ENCODE measurements around the gene PLD3. TPM values are rescaled to one million over a fixed set of nuclear protein-coding genes. Genes with fewer than 3 reads are reported as not detected.
A peak's percentile ranks its signal among the peaks of the same experiment; 100 is the strongest.

The PLD3 gene, protein sequence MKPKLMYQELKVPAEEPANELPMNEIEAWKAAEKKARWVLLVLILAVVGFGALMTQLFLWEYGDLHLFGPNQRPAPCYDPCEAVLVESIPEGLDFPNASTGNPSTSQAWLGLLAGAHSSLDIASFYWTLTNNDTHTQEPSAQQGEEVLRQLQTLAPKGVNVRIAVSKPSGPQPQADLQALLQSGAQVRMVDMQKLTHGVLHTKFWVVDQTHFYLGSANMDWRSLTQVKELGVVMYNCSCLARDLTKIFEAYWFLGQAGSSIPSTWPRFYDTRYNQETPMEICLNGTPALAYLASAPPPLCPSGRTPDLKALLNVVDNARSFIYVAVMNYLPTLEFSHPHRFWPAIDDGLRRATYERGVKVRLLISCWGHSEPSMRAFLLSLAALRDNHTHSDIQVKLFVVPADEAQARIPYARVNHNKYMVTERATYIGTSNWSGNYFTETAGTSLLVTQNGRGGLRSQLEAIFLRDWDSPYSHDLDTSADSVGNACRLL
- 170 TPM for polyA plus RNA-seq (2013, experiment 1 of 2; ENCODE audit: insufficient read length)
- 230 TPM for polyA plus RNA-seq (2013, experiment 2 of 2; ENCODE audit: insufficient read length)

DNA sequence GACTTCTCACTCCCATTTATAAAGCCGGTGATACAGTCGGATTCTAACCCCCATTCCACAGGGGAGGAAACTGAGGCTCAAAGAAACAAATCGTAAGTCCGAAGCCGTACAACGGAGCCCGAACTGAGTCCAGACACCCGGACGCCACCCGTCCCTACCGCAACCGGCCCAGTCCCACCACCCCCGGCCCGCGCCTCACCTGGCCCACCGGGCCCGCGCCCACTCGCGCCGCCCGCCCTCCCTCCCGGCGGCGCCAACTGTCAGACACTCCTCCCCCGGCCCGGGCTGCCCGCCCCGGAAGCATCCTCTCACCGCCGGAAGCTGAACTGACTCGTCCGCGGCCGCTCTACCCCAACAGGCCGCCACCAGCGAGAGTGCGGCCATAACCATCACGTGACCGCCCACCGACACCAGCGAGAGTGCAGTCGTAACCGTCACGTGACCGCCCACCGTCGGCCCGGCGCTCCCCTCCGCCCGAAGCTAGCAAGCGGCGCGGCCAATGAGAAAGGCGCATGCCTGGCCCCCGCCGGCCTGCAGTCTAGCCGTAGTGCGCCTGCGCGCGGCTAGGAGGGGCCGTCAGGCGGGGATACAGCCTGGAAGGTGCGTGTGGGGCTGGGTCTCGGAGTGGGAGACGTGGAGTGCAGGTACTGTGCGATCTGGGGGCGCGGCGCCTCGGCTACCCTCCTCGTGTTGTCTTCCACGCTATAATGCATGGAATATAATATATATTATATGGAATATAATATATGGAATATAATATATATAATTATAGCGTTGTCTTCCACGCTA lies at the start of gene PLD3, which contains the start of gene C19orf47:
TSS of gene PLD3 (plus strand) at position 571 of the 789 bp plus-strand sequence. CDS start 17,789 bp downstream, outside the sequence.
TSS of gene C19orf47 (minus strand) at position 273 of the 789 bp plus-strand sequence. CDS start 6,540 bp downstream, outside the sequence.
- DNase-seq, result peak; percentile 99

DNA sequence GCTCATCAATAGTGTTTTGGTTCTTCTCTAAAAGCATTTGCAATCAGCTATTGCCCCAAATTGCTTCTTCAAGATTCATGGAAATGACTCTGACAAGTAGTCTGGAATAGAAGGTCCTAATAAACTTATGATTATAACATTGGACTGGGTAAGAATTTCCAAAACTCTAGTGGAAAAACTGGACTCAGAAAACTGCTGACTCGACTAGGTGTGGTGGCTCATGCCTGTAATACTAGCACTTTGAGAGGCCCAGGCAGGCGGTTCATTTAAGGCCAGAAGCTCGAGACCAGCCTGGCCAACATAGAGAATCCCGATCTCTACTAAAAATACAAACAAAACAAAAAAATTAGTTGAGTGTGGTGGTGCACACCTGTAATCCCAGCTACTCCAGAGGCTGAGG lies 47.8 kb upstream of the PLD3 start:
- DNase-seq, result no peak

GRCh38 chr19:40302224-40303011 lies 46.1 kb upstream of the PLD3 start:
- no peak for DNase-seq

DNA sequence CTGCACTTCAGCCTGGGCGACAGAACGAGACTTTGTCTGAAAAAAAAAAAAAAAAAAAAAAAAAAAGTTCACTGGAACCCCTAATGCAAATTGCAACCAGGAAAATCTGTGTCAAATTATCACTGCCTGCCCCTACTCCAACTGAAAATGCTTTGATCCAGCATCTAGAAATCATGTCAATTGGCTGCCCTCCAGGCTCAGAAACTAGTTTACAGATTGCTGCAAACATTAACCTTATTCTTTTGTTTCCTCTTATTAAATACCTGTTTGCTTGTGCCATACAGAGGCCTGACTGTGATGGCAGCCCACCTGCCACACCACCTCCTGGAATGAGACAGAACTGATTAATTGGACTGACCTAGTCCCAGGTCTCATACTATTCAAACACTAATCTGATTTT lies 44.7 kb upstream of the PLD3 start:
- no peak for DNase-seq

- DNase-seq, result no peak
Observed at GRCh38 chr19:40304306-40304705, 44.2 kb upstream of the PLD3 start.

DNA sequence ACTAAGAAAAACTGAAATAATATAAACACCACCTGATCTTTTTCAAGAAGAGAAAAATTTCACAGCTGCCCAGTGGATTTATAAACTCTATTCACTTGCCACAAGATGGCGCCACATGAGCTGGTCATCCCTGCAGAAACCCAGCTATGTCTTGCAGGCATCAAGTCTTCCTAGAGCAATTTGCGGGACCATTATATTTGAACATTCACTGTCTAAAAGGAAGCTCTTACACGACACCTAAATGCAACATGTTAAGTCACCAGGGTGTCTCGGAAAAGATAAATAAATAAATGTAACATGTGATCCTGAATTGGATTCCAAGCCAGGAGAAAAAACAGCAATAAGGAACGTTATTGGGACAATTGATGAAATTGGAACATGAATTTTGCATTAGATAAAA lies 43.1 kb upstream of the PLD3 start:
- peak; percentile 82 for DNase-seq

- no peak for DNase-seq
Observed at GRCh38 chr19:40309666-40310065, 38.8 kb upstream of the PLD3 start.

GRCh38 chr19:40312533-40312932 lies 36.0 kb upstream of the PLD3 start:
- DNase-seq, result no peak

DNA sequence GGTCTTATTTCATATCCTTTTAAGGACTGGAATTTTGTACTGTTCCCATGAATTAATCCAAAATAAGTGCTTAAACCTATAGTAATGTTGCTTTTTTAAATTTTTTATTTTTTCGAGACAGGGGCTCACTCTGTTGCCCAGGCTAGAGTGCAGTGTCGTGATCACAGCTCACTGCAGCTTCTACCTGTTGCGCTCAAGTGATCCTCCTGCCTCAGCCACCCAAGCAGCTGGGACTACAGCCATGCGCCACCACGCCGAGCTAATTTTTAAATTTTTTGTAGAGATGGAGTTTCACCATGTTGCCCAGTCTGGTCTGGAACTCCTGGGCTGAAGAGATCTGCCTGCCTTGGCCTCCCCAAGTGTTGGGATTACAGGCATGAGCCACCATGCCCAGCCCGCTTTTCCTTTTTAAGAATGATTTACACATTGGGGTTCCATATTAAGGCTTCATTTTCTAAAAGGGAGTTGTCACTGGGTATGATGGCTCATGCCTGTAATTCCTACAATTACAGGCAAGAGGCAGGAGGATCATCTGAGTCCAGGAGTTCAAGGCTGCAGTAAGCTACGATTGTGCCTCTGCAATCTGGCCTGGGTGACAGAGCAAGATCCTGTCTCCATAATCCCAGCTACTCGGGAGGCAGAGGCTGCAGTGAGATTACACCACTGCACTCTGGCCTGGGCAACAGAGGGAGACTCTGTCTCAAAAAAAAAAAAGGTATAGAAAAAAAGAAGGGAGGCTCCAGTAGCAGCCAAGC lies 35.1 kb upstream of the PLD3 start:
- no peak for DNase-seq

GRCh38 chr19:40314656-40315055 lies 33.8 kb upstream of the PLD3 start:
- no peak for DNase-seq

GRCh38 chr19:40315812-40316470 lies 32.6 kb upstream of the PLD3 start:
- no peak for DNase-seq

DNA sequence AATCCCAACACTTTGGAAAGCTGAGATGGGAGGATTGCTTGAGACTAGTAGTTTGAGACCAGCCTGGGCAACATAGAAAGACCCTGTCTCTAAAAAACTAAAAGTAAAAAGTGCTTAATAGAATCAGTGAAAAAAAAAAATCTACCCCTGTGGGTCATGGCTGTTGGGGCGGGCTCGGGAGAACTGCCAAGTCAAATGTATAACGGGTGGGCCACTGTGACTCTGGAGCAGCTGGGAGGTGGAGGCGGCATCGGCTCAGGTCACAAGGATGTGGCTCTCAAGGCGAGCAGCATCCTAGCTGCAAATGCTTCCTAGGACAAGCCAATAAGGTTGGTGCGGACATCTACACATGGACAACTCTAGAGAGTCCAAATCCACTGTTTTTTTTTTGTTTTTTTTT lies 31.2 kb upstream of the PLD3 start:
- DNase-seq, result no peak

GRCh38 chr19:40320558-40320935 lies 27.9 kb upstream of the PLD3 start:
- DNase-seq, result no peak

GRCh38 chr19:40321076-40321475 lies 27.4 kb upstream of the PLD3 start:
- DNase-seq, result no peak

DNA sequence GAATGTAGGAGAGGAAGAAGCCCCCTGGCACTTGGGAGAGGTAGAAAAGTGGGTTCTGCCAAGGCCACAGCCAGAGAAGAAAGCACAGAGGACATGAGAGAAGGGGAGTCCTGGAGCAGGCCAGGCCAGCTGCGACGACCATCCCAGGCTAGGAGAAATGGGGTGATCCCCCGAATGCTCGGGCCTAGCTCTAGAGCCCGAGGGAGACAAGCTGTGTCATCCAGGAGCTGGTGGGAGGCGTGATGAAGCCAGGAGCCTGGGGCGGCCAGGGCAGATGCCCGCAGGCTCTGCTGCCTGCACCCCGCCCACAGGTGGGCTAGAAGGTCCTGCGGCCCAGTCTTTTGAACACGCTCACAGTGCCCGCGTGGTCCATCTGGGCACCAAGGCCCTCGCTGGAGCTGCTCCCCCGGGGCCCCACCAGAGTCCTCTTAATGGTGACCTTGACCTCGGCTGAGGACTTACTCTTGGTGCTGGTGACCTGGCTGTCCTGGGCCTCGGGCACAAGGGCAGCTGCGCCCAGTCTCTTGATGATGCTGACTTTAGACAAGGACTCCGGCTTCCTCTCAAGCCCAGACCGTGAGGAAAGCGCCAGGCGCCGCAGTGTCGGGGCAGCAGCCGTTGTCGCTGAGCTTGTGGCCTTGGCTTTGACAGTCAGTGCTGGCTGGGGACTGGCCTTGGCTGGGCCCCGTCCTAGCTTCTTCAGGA lies 26.8 kb upstream of the PLD3 start:
- DNase-seq, result no peak

GRCh38 chr19:40322271-40322610 lies 26.3 kb upstream of the PLD3 start:
- no peak for DNase-seq

DNA sequence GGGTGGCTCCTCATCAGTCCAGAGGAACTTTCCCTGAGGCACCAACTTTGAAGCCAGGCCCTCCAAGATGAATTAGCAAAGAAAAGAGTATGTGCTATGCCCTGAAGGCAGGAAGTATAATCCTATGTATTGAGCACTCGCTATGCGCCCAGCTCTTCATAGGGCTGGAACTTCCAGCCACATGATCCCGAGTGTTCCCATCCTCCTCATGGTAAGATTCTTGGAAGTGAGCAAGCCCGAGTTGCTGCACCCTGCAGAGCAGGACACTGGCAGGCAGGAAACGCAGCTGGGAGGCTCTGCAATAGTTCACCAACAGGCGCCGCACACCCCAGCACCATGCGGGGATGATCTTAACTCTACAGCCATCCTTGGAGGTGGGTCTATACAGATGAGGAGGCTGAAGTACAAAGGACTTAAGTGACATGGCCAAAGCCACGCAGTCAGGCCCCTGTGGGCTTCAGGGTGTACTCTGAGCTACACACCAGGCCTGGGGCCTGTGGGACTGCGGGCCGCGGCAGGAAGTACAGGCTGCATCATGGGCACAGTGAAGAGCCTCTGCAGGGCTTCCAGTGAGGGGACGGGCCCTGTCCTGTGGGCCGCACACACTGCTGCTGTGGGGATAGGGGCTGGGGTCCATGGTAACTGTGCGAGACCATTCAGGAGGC lies 25.4 kb upstream of the PLD3 start:
- DNase-seq, result no peak

DNA sequence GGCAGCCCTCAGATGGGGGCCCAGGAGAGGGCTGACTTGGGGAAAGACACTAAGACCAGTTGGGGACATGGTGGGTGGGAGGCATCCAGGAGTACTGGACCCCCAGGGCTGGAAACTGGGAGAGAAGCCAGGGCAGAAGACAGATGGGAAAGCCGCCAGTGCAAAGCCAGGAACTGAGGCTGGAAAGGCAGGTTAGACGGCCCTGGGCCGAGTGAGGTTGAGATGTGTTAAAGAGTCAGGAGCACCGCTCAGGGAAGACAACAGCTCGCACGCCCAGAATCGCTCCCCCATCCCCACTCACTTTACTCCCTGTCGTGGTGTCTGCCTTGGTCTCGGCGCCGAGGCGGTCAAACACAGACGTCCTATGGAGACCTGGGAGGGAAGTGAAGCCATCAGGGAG lies 24.8 kb upstream of the PLD3 start:
- no peak for DNase-seq

DNA sequence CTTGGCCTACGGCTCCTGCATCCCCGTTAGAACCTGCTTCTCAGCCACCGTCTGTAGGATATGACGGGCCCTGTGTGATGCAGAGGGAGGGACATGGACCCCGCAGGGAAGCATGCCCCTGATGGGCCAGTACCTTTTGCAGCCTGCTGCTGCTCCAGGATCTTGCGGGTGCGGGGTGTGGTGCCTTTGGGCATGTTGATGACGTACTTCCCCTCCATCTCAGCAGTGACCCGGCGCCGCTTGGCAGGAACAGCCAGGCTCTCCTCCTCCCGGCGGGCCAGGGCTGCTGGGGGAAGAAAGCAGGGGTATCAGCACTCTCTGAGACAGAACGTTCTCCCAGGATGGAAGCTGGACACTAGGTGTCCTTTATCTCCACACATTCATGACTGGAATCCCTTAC lies 22.3 kb upstream of the PLD3 start:
- no peak for DNase-seq

DNA sequence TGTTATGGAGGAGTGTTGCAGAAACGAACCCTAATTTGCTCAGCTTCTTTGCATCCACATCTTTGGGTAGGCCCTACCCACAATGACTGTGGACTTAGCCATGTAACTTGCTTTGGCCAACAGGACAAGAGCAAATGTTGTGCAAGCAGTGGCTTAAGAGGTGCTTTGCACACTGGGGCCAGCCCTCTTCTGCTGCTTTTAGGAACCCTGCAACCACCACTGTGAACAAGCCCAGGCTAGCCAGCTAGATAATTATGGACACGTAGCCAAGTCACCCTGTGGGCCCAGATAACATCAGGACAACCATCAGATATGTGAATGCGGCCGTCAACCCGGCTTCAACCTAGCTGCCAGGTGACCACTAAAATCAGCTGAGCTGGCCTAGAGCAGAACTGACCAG lies 17.4 kb upstream of the PLD3 start:
- DNase-seq, result no peak

Data from fibroblast of skin of back (primary cell).